GM12878 (cell line): ENCODE results near the gene PRIM1. TPM values are rescaled to one million over a fixed set of nuclear protein-coding genes. Genes with fewer than 3 reads are reported as not detected.

ENCODE experiments used
- ATAC-seq: fragments of 200-7000 bp; cut with Tn5 transposase; 3 replicates; pipeline ENCODE4 v1.9.1; 2020; ENCODE audit warnings: mild to moderate bottlenecking, moderate library complexity
- BruUV-seq: library from RNA; stranded (reverse); fragments of 400-500 nt; replicated peaks from 2 replicates; lab custom pipeline; 2021; lab: Mats Ljungman, UMichigan
- CTCF ChIA-PET: fragments of 300-600 bp; sonication (Branson Sonifier 250); formaldehyde crosslinking; extraction: SDS; loops from one replicate; lab custom pipeline; 2021; ENCODE audit warnings: inconsistent platforms; lab: Yijun Ruan, JAX
- POLR2A ChIA-PET: fragments of 350-600 bp; formaldehyde crosslinking; extraction: SDS; loops from one replicate; lab custom pipeline; 2021; ENCODE audit warnings: inconsistent platforms; lab: Charles Lee
- RAD21 ChIA-PET: fragments of 300-600 bp; sonication (Branson Sonifier 250); formaldehyde crosslinking; loops from one replicate; lab custom pipeline; 2023; ENCODE audit warnings: antibody characterized with exemption; ENCODE audit not compliant: unreplicated experiment; lab: Charles Lee
- SMC1A ChIA-PET: fragments of 300-600 bp; sonication (Branson Sonifier 250); formaldehyde crosslinking; loops from one replicate; lab custom pipeline; 2023; ENCODE audit not compliant: unreplicated experiment, uncharacterized antibody; lab: Charles Lee
- DNase-seq: peaks from one replicate; pipeline ENCODE4 v3.0.0-alpha.2; 2011; ENCODE audit warnings: low read depth, low spot score
- FAIRE-seq: peaks from 3 replicates; lab custom pipeline; 2011; peaks lifted over from hg19 to GRCh38; lab: Jason Lieb, UNC
- H2AFZ ChIP-seq: 2 replicates; pipeline ENCODE4 v1.6.0; 2011; ENCODE audit warnings: low read depth, low read length, control low read depth; ENCODE audit not compliant: control insufficient read depth
- H3K27ac ChIP-seq: 2 replicates; pipeline ENCODE4 v1.5.1; 2011; ENCODE audit warnings: control low read depth; ENCODE audit not compliant: control insufficient read depth, insufficient read depth
- H3K27me3 ChIP-seq, 2 experiments: replicated peaks in 1 of 2; 2 replicates each; pipeline versions ENCODE4 v1.6.0 to v1.6.1; 2011; ENCODE audit warnings: low read length in 1 of 2; ENCODE audit not compliant: control insufficient read depth in 2 of 2, insufficient read depth in 2 of 2
- H3K36me3 ChIP-seq, 2 experiments: 2 replicates each; pipeline ENCODE4 v1.5.1; 2011; ENCODE audit warnings: low read length in 1 of 2; ENCODE audit not compliant: control insufficient read depth in 2 of 2, insufficient read depth in 2 of 2
- H3K4me1 ChIP-seq: 2 replicates; pipeline ENCODE4 v1.6.1; 2011; ENCODE audit warnings: mild to moderate bottlenecking, low read length, moderate library complexity, mixed read lengths; ENCODE audit not compliant: control insufficient read depth, insufficient read depth
- H3K4me2 ChIP-seq: 2 replicates; pipeline ENCODE4 v1.6.0; 2011; ENCODE audit warnings: control low read depth; ENCODE audit not compliant: control insufficient read depth, insufficient read depth
- H3K4me3 ChIP-seq: fragments of 200-600 bp; sonication (generic); 2 replicates; pipeline ENCODE4 v1.5.1; 2016
- H3K79me2 ChIP-seq: 2 replicates; pipeline ENCODE4 v1.6.0; 2011; ENCODE audit warnings: low read length; ENCODE audit not compliant: control insufficient read depth, insufficient read depth
- H3K9ac ChIP-seq: 2 replicates; pipeline ENCODE4 v1.8.0; 2011; ENCODE audit warnings: low read length, control low read depth, mixed read lengths; ENCODE audit not compliant: control insufficient read depth, insufficient read depth
- H3K9me3 ChIP-seq: replicated peaks from 3 replicates; pipeline ENCODE4 v1.5.1; 2011; ENCODE audit warnings: mild to moderate bottlenecking, low read length; ENCODE audit not compliant: control insufficient read depth, insufficient read depth
- H4K20me1 ChIP-seq: 2 replicates; pipeline ENCODE4 v1.6.0; 2011; ENCODE audit not compliant: control insufficient read depth, insufficient read depth
- BACH1 ChIP-seq: fragments of 450-650 bp; IDR thresholded peaks from 2 replicates; pipeline ENCODE4 v1.6.1; 2017; ENCODE audit warnings: mild to moderate bottlenecking, borderline replicate concordance
- MYB ChIP-seq: fragments of 150-350 bp; IDR thresholded peaks from 2 replicates; pipeline ENCODE4 v1.6.1; 2014; ENCODE audit warnings: mild to moderate bottlenecking, low read depth, low read length, borderline replicate concordance
- NFYB ChIP-seq: IDR thresholded peaks from 2 replicates; pipeline ENCODE4 v1.6.1; 2011; ENCODE audit warnings: low read depth, mild to moderate bottlenecking, low read length, improper control_type of control experiment, moderate library complexity; ENCODE audit not compliant: insufficient read depth
- SMARCA5 ChIP-seq: fragments of 450-650 bp; IDR thresholded peaks from 2 replicates; pipeline ENCODE4 v1.6.1; 2017; ENCODE audit warnings: mild to moderate bottlenecking
- WGBS: methylation state at CpG from one replicate; pipeline ENCODE4 v1.1.6; 2016; ENCODE audit warnings: low lambda C conversion rate; ENCODE audit not compliant: insufficient replicate concordance, insufficient coverage; ENCODE audit errors: missing lambda C conversion rate; 5-methylcytosine and 5-hydroxymethylcytosine counted together
- in situ Hi-C: fragments of 300-500 bp; cut with MboI; formaldehyde crosslinking; loops from 9 replicates; pipeline ENCODE4 v1.14.3; 2018; ENCODE audit warnings: mixed read lengths
- intact Hi-C: fragments of 100-400 bp; cut with micrococcal nuclease; formaldehyde crosslinking; loops from one replicate; pipeline ENCODE4 v1.14.2; 2022; ENCODE audit not compliant: unreplicated experiment
- polyA plus RNA-seq, 11 experiments: library from polyadenylated mRNA; depleted of rRNA in 4 of 11; unstranded in 6 of 11; stranded (reverse) in 5 of 11; fragments of >200 nt; fragmentation: Nextera tagmentation in 4 of 11; fragmentation: Illumina TruSeq in 1 of 11; extraction: Ambion mirVana in 4 of 11; extraction: Trizol in 1 of 11; gene quantifications; 1 replicate in 1 of 11; 2 replicates in 10 of 11; pipeline versions ENCODE4 v1.2.1 to v1.2.3, GENCODE V29; 2011 to 2016; ENCODE audit warnings: inconsistent platforms in 2 of 11, missing spikeins in 2 of 11, low read depth in 1 of 11
- total RNA-seq, 4 experiments: library from RNA; depleted of rRNA in 3 of 4; stranded (reverse); fragments of >200 nt in 3 of 4; fragmentation: Illumina TruSeq in 1 of 4; extraction: Trizol in 1 of 4; gene quantifications; 2 replicates each; pipeline versions ENCODE4 v1.2.1 to v1.2.3, GENCODE V29; 2013 to 2021
- TF ChIP-seq, protein P1 (sequence below): fragments of 450-650 bp; formaldehyde crosslinking; IDR thresholded peaks from 2 replicates; pipeline ENCODE4 v1.4.0; 2020; ENCODE audit warnings: mild to moderate bottlenecking, moderate library complexity
- TF ChIP-seq, protein P2 (sequence below), 3 experiments: IDR thresholded peaks in 2 of 3; conservative IDR thresholded peaks in 1 of 3; 2 replicates each; pipeline ENCODE4 v1.5.1; 2011; ENCODE audit warnings: low read depth in 3 of 3, low read length in 3 of 3, mild to moderate bottlenecking in 3 of 3, control low read depth in 2 of 3, moderate library complexity in 2 of 3, inconsistent platforms in 1 of 3, mixed read lengths in 1 of 3; ENCODE audit not compliant: control insufficient read depth in 2 of 3, insufficient read depth in 1 of 3; ENCODE audit errors: extremely low read depth in 1 of 3

PRIM1 gene
- total and polyA plus RNA-seq, 10 of the 15 experiments (the other 5 are each of a cell fraction or from before 2014, with no cell fraction given), result 27.1 to 70.6 (median 55.7) TPM

DNA sequence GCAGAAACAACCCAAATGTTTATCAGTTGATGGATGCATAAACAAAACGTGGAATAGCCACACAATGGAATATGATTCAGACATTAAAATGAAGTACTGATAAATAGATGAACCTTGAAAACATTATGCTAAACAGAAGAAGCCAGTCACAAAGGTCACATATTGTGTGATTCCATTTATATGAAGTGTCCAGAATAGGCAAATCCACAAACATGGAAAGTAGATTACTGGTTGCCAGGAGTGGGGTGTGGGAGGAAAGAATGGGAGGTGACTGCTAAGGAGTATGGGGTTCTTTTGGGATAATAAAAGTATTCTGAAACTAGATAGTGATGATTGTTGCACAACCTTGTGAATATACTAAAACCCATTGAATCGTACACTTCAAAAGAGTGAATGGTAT lies 9.7 kb upstream of the PRIM1 start:
- no peak overlapping the region for H3K9ac ChIP-seq
- H3K4me3 ChIP-seq, result no peak overlapping the region
- SMC1A ChIA-PET, result interaction anchor here (0.6 to 12.1 kb wide), 8 partner anchors 78 to 350 kb away, joined by 3 to 125 read pairs (median 5); partner anchors contain the start of genes STAT6 and ZBTB39
- no peaks in the 10 kb centered on the region for H3K79me2 ChIP-seq
- H3K27me3 ChIP-seq, result no peaks in the 10 kb centered on the region
- H3K4me1 ChIP-seq, result peaks cover 9% of the 10 kb centered on the region
- POLR2A ChIA-PET, result interaction anchor here (2.1 kb wide), 1 partner anchor 227 kb away, joined by 5 read pairs; no protein-coding TSS in a partner anchor
- RAD21 ChIA-PET, result interaction anchor here (1.4 to 4.7 kb wide), 3 partner anchors 13 to 239 kb away, joined by 3 to 29 read pairs (median 4); no protein-coding TSS in a partner anchor
- ATAC-seq (no peak), FAIRE-seq (no peak), DNase-seq (no peak)
- WGBS, result 25% methylated on average over 2 of the region's 2 CpGs
- no peak overlapping the region for H2AFZ ChIP-seq
- H3K9me3 ChIP-seq, result no peaks in the 10 kb centered on the region; the same call in 1 of the 3 replicates
- BruUV-seq, result no TSS peak
- CTCF ChIA-PET, result interaction anchor here (1.0 to 9.3 kb wide), 11 partner anchors 8 to 350 kb away, joined by 3 to 127 read pairs (median 5); partner anchors contain the start of genes STAT6 and ZBTB39
- in situ Hi-C loops (no loop called here), intact Hi-C loops (no loop called here)
- no peaks in the 10 kb centered on the region for H3K36me3 ChIP-seq
- H4K20me1 ChIP-seq, result no peaks in the 10 kb centered on the region
- H3K4me2 ChIP-seq, result no peak overlapping the region
- H3K27ac ChIP-seq, result no peak overlapping the region
- TF ChIP-seq, protein P1, sequence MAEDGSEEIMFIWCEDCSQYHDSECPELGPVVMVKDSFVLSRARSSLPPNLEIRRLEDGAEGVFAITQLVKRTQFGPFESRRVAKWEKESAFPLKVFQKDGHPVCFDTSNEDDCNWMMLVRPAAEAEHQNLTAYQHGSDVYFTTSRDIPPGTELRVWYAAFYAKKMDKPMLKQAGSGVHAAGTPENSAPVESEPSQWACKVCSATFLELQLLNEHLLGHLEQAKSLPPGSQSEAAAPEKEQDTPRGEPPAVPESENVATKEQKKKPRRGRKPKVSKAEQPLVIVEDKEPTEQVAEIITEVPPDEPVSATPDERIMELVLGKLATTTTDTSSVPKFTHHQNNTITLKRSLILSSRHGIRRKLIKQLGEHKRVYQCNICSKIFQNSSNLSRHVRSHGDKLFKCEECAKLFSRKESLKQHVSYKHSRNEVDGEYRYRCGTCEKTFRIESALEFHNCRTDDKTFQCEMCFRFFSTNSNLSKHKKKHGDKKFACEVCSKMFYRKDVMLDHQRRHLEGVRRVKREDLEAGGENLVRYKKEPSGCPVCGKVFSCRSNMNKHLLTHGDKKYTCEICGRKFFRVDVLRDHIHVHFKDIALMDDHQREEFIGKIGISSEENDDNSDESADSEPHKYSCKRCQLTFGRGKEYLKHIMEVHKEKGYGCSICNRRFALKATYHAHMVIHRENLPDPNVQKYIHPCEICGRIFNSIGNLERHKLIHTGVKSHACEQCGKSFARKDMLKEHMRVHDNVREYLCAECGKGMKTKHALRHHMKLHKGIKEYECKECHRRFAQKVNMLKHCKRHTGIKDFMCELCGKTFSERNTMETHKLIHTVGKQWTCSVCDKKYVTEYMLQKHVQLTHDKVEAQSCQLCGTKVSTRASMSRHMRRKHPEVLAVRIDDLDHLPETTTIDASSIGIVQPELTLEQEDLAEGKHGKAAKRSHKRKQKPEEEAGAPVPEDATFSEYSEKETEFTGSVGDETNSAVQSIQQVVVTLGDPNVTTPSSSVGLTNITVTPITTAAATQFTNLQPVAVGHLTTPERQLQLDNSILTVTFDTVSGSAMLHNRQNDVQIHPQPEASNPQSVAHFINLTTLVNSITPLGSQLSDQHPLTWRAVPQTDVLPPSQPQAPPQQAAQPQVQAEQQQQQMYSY, result no peak
- TF ChIP-seq BACH1 (no peak), NFYB (no peak), SMARCA5 (no peak), MYB (no peak)
- TF ChIP-seq, protein P2, sequence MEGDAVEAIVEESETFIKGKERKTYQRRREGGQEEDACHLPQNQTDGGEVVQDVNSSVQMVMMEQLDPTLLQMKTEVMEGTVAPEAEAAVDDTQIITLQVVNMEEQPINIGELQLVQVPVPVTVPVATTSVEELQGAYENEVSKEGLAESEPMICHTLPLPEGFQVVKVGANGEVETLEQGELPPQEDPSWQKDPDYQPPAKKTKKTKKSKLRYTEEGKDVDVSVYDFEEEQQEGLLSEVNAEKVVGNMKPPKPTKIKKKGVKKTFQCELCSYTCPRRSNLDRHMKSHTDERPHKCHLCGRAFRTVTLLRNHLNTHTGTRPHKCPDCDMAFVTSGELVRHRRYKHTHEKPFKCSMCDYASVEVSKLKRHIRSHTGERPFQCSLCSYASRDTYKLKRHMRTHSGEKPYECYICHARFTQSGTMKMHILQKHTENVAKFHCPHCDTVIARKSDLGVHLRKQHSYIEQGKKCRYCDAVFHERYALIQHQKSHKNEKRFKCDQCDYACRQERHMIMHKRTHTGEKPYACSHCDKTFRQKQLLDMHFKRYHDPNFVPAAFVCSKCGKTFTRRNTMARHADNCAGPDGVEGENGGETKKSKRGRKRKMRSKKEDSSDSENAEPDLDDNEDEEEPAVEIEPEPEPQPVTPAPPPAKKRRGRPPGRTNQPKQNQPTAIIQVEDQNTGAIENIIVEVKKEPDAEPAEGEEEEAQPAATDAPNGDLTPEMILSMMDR (IDR thresholded peaks at IDR 0.05 in 2 of 3, conservative IDR thresholded peaks at IDR 0.05 in 1 of 3; ENCODE audit: control insufficient read depth in 2 of 3, extremely low read depth in 1 of 3, insufficient read depth in 1 of 3, low read depth in 3 of 3, low read length in 3 of 3), result no peak
